HG03575 (cell line): ENCODE data around the gene IGHMBP2.

Source experiments
- ATAC-seq: cut with Tn5 transposase; IDR thresholded peaks from one replicate; pipeline ENCODE4 v1.9.1; 2021; ENCODE audit not compliant: unreplicated experiment, insufficient number of reproducible peaks, low FRiP score; ENCODE audit errors: extremely low read depth

IGHMBP2 gene

DNA sequence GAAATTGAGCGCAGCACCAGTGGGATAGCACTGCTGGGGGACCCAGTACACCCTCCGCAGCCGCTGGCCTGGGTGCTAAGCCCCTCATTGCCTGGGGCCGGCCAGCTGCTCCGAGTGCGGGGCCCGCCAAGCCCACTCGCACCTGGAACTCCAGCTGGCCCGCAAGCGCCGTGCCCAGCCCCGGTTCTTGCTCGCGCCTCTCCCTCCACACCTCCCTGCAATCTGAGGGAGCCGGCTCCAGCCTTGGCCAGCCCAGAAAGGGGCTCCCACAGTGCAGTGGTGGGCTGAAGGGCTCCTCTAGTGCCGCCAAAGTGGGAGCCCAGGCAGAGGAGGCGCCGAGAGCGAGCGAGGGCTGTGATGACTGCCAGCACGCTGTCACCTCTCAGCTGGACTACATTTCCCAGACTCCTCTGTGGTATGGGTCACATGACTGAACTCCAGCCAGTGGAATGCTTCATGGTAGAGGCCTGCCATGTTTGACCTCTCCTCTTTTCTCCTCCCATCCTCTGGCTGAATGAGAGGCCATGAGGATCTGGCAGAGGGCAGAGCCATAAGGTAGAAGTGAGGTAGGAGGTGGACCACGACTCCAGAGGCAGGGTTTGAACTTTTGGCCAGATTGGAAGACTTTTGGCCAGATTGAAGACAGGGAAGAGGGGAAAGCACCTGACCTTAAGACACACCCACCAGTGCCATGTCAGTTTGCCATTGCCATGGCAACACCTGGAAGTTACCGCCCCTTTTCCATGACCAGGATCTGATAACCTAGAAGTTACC is 70.9 kb downstream of the IGHMBP2 start:
- no peak for ATAC-seq

DNA sequence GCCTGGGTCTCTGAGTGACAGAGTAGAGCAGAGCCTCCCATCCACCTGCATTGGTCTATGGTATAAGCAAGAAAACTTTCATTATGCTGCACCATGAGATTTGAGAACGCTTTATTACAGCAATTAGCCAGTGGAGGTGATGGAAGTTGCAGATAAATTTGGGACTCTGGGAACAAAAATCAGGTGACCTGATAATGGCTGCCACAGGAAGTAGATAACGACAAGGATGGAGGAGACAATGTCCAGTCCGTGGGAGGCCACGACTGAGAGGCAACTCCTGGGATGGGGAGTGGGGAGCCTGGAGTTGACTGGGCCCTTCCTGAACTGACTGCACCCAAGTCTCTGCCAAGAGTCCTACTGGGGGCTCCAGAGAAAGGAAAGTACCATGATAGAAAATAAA is 72.4 kb downstream of the IGHMBP2 start:
- no peak for ATAC-seq

DNA sequence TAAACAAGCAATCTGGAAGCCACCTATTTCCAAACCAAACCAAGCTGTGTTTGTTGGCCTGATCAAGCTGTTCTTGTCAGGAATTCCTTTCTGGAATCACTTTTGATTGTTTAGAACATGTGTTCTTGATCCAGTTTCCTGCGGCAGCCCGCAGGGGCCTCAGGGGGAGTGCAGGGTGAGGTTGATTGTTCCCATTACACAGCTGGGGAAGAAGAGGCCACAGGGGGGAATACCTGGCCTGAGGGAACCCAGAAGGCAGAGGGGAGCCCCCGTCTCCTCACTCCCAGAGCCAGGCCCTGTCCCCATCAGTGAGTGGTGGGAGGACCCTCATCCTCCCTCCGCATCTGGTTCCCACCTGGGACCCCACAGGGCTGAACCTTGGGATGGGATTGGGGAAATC is 72.9 kb downstream of the IGHMBP2 start:
- ATAC-seq: no peak

DNA sequence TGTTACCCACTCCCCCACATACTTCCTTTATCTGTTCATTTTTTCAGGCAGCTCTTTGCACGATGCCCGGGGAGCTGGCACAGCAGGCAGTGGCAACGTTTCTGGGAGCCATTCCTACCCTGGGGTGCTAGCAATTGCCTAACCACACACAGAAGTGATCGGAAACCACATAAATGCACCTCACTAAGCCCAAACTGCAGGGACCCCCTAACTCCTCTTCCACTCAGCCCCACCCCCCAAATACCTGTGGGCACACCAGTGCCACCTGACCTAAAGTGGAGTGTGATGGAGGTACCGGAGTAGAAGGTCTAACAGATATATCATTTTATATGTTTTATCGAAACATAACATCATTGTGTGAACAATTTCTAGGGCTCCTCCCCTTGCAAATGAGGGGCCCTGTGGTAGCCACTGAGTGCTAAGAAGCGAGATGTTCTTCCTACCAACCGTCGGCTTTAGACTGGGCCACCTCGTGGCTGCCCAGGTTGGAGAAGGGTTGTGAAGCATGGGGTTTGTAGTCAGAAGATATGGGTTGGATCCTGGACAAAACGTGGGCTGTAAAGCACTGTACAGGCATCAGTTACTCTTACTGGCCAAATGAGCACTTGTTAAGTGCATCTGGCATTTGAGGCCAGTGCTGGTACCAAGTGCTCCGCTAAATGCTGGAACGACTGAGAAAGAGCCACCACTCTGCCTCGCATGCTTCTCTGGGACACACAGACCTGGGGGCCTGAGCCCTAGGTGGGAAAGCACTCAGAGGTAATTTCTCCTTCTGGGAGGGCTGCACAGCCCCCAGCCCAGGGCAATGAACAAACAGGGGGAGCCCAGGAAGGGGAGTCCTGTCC is 74.3 kb downstream of the IGHMBP2 start:
- ATAC-seq: no peak

DNA sequence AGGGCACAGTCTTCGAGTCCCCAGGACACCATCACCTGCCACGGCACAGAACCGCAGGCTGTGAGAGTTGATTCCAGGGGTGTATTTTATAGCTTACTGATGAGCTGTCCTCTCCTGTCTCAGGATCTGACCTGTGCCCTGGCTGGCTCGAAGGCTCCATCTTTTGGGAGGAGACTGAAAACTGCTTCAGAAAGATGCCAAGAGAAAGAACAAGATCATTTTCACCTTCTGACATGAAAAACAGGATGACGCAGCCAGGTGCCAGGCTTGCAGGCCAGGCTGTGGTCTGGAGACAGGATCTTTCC is 74.9 kb downstream of the IGHMBP2 start:
- no peak for ATAC-seq

DNA sequence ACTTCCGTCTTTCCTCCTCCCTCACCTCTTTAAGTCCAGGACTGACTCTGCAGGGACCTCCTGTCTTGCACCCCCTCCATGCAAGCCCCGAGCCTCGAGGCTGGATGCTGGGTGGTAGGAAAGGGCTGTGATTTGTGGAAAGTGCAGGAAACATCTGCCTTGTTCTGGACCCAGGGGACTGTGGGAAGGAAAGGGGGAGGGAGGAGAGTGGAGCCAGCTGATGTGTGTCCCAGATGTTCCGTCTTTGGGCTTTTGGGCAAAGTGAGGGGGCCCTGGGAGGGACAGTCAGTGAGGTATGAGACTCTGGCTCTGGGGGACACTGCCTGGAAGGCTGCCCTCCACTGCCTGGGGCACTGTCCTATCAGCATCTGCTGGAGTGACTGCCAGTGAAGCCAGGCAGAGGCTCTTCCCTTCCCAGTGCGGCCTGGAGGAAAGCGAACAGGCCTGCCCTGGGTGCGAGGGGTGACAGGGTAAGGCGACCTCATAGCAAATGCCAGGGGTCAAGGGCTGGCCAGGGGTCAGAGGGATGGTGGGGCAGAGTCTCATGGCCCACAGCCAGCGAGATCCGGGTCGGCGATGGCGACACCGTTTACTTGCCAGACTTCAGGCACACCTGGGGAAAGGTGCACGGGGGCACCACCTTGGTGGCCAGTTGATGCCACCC is 75.4 kb downstream of the IGHMBP2 start:
- no peak for ATAC-seq

DNA sequence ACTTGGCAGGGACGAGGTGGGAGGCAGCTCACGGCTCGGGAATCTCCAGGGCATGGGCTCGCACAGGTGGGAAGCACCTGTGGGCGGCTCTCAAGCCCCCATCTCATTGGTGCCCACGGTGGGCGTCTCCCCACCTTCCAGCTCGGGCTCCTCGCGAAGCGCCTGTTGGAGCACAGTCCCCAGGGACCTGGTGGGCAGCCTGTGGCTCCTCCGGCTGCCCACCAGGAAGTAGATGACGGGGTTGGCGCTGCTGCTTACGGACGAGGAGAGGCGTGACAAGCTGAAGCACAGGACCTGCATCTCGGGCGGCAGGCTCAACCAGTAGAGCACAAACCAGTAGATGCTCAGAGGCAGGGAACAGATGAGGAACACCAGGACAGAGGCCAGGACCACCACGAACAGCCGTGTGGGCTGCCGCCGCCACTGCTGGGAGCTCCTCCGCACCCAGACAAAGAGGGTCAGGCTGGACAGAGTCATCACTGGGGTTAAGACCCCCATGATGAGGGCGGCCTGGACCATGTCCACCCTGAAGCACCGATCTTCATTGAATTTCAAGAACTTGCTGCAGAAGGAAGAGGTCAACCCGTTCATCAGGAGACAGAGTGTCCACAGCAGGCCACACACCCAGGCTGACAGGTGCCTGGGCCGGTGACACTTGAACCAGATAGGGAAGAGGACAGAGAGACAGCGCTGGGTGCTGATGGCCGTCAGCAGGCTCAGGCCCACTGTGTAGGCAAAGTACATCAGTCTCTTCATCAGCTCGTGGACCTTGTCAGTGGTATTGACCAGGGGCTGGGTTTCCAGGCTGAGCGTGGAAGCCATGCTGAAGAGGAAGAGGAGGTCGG is 76.5 kb downstream of the IGHMBP2 start:
- ATAC-seq: no peak

DNA sequence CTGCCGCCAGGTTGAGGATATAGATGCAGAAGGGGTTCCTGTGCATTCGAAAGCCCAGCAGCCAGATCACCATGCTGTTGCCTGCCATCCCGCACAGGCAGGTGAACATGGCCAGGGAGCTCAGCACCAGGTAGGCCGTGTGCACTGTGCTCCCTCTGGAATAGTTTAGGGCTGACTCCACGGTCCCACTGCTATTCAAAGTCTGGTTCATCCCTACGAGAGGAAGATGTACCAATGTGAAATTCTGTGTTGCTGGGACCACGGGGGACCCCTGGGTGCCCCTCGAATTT is 77.0 kb downstream of the IGHMBP2 start, which contains the start of gene MRGPRD:
Gene MRGPRD, minus strand, starts transcription at position 211 of the 290 bp plus-strand sequence. Its CDS starts 0 bp downstream, at position 211.
- ATAC-seq: no peak

DNA sequence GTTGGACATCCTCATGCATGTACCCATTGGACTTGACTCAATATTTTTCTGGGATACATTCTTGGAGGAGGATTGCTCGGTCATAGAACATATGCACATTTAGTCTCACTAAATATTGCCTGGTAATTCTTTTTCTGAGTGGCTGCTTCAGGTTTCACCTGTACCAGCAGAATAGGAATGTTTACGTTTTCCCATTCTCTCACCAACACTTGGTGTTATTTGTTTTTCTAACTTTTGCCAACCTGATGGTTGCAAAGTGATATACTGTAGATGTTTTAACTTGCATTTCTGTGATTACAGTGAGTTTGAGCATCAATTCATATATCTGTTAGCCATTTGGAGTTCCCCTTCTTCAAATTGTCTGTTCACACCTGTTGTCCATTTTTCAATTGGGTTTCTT is 78.4 kb downstream of the IGHMBP2 start:
- no peak for ATAC-seq

DNA sequence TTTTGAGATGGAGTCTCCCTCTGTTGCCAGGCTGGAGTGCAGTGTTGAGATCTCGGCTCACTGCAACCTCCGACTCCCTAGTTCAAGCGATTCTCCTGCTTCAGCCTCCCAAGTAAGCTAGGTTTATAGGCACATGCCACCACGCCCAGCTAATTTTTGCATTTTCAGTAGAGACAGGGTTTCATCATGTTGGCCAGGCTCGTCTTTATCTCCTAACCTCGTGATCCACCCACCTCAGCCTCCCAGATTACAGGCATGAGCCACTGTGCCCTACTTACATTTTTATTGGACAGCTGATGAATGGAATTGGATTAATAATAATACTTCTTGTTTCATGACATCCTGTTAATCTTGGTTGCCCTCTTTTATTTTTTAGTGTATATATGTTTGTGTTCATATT is 80.1 kb downstream of the IGHMBP2 start:
- no peak for ATAC-seq

DNA sequence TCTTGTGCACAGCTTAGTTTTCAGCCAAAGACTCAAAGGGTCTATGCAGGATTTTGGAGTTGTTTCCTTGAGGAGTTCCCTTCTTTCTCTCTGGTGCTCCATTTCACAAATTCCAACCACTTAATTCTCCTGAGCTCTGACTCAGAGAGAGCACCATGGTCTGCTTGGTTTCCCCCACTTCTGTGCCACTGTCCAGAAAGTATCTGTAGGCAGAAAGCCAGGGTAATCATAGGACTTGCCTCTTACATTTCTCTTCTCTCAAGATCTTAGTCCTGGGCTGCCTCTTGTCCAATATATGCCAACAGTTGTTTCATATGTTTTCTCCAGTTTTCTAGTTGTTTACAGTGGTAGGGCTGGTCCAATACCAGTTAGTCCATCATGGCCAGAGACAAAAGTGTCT is 83.5 kb downstream of the IGHMBP2 start:
- ATAC-seq: no peak

DNA sequence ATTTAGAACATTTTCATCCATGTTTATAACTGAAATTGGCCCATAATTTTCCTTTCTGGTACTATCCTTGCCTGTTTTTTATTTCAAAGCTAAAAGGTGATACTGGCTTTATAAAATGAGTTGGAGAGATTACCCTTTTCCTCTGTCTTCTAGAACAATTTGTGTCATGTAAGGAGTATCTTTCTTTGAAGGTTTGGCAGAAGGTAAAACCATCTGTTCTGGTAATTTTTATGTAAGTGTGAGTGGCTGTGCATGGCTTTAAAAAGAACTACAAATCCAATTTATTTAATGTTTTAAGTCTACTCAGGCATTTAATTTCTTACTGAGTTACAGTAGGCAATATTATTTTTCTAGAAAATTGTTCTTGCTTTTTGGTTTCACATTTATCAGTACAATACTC is 84.8 kb downstream of the IGHMBP2 start:
- no peak for ATAC-seq
